K562 (cell line): ENCODE results near the gene SDR42E2. TPM values are rescaled to one million over a fixed set of nuclear protein-coding genes. Genes with fewer than 3 reads are reported as not detected.

Source experiments
- ARID1B ChIP-seq: fragments of 450-650 bp; IDR thresholded peaks from 2 replicates; pipeline ENCODE4 v1.6.1; 2016; ENCODE audit warnings: antibody characterized with exemption, mild to moderate bottlenecking, inconsistent platforms
- BRF1 ChIP-seq: IDR thresholded peaks from 3 replicates; pipeline ENCODE4 v1.6.1; 2011; ENCODE audit warnings: borderline replicate concordance, mild to moderate bottlenecking; ENCODE audit not compliant: insufficient read length; ENCODE audit errors: extremely low read depth
- CHD1 ChIP-seq: fragments of 200-600 bp; sonication (generic); IDR thresholded peaks from one replicate; pipeline ENCODE4 v1.6.1; 2012; ENCODE audit warnings: mild to moderate bottlenecking, moderate library complexity, low read length, inconsistent platforms
- CHD4 ChIP-seq: fragments of 200-600 bp; sonication (generic); IDR thresholded peaks from 3 replicates; pipeline ENCODE4 v1.6.1; 2012; ENCODE audit warnings: low read depth, mild to moderate bottlenecking, mixed read lengths, low read length, inconsistent platforms; ENCODE audit not compliant: insufficient read depth, insufficient replicate concordance, poor library complexity, severe bottlenecking
- CTCF ChIP-seq, 3 experiments: IDR thresholded peaks in 2 of 3; conservative IDR thresholded peaks in 1 of 3; 2 replicates each; pipeline ENCODE4 v1.5.1; 2011 to 2012; ENCODE audit warnings: low read length in 3 of 3, mild to moderate bottlenecking in 3 of 3, control low read depth in 2 of 3, improper control_type of control experiment in 1 of 3, inconsistent platforms in 1 of 3, low read depth in 1 of 3, mixed read lengths in 1 of 3, moderate library complexity in 1 of 3; ENCODE audit not compliant: insufficient read depth in 2 of 3
- DIDO1 ChIP-seq: fragments of 450-650 bp; IDR thresholded peaks from 2 replicates; pipeline ENCODE4 v1.6.1; 2016; ENCODE audit warnings: low read depth, missing biosample characterization, missing genetic modification characterization
- E2F3 ChIP-seq: fragments of 250-450 bp; sonication (Bioruptor Pico); IDR thresholded peaks from 2 replicates; pipeline ENCODE4 v1.4.0; 2020; ENCODE audit warnings: mild to moderate bottlenecking
- MAFF ChIP-seq: IDR thresholded peaks from 2 replicates; pipeline ENCODE4 v1.6.1; 2012; ENCODE audit warnings: low read length, improper control_type of control experiment
- MIER1 ChIP-seq: fragments of 450-650 bp; IDR thresholded peaks from 2 replicates; pipeline ENCODE4 v1.6.1; 2016; ENCODE audit warnings: antibody characterized with exemption, mild to moderate bottlenecking, low read depth
- MYC ChIP-seq, 2 experiments: fragments of 250-450 bp in 1 of 2; sonication (Bioruptor Pico) in 1 of 2; IDR thresholded peaks; 2 replicates each; pipeline versions ENCODE4 v1.5.1 to v1.6.1; 2012 to 2021; ENCODE audit warnings: low read depth in 2 of 2, borderline replicate concordance in 1 of 2, improper control_type of control experiment in 1 of 2, low read length in 1 of 2, mild to moderate bottlenecking in 1 of 2, moderate library complexity in 1 of 2
- SMARCA5 ChIP-seq: fragments of 450-650 bp; IDR thresholded peaks from 2 replicates; pipeline ENCODE4 v1.6.1; 2016
- TCF7 ChIP-seq: sonication (generic); IDR thresholded peaks from 2 replicates; pipeline ENCODE4 v1.6.1; 2016; ENCODE audit warnings: antibody characterized with exemption, borderline replicate concordance
- TEAD4 ChIP-seq, 2 experiments: sonication (generic) in 1 of 2; formaldehyde crosslinking in 1 of 2; IDR thresholded peaks; 2 replicates each; pipeline versions ENCODE4 v1.6.1 to v1.8.0; 2012 to 2022; ENCODE audit warnings: borderline replicate concordance in 1 of 2, inconsistent platforms in 1 of 2, low read length in 1 of 2, mild to moderate bottlenecking in 1 of 2, missing genetic modification reagents in 1 of 2
- WHSC1 ChIP-seq: IDR thresholded peaks from one replicate; pipeline ENCODE4 v1.6.1; 2012; ENCODE audit warnings: low read length, control low read depth, inconsistent platforms
- ZEB2 ChIP-seq: fragments of 450-650 bp; IDR thresholded peaks from 2 replicates; pipeline ENCODE4 v1.6.1; 2016
- ZFX ChIP-seq: sonication (generic); formaldehyde crosslinking; IDR thresholded peaks from 2 replicates; pipeline ENCODE4 v1.8.0; 2022; ENCODE audit warnings: mild to moderate bottlenecking, missing genetic modification reagents, moderate library complexity
- ZNF184 ChIP-seq: sonication (generic); formaldehyde crosslinking; IDR thresholded peaks from 2 replicates; pipeline ENCODE4 v1.5.0; 2020; ENCODE audit warnings: missing genetic modification reagents
- ZNF280B ChIP-seq: fragments of 250-450 bp; sonication (Bioruptor Pico); IDR thresholded peaks from 2 replicates; pipeline ENCODE4 v1.5.1; 2021; ENCODE audit warnings: mild to moderate bottlenecking
- ZNF282 ChIP-seq: sonication (generic); formaldehyde crosslinking; IDR thresholded peaks from 2 replicates; pipeline ENCODE4 v1.8.1; 2023; ENCODE audit warnings: missing genetic modification reagents
- ZNF354B ChIP-seq: fragments of 250-450 bp; sonication (Bioruptor Pico); IDR thresholded peaks from 2 replicates; pipeline ENCODE4 v1.4.0; 2020
- ZNF699 ChIP-seq: fragments of 250-450 bp; sonication (Bioruptor Pico); IDR thresholded peaks from 2 replicates; pipeline ENCODE4 v1.8.0; 2021; ENCODE audit warnings: mild to moderate bottlenecking, moderate library complexity; ENCODE audit not compliant: insufficient replicate concordance
- polyA plus RNA-seq, 8 experiments: library from polyadenylated mRNA; depleted of rRNA in 4 of 8; stranded (reverse) in 5 of 8; unstranded in 3 of 8; fragments of >200 nt; fragmentation: Nextera tagmentation in 2 of 8; fragmentation: Illumina TruSeq in 1 of 8; extraction: Ambion mirVana in 2 of 8; extraction: Trizol in 1 of 8; gene quantifications; 2 replicates each; pipeline versions ENCODE4 v1.2.1 to v1.2.3, GENCODE V29; 2011 to 2014; ENCODE audit warnings: inconsistent platforms in 1 of 8, missing spikeins in 1 of 8
- total RNA-seq, 7 experiments: library from RNA; depleted of rRNA in 6 of 7; stranded (reverse); fragments of >200 nt in 6 of 7; fragmentation: Illumina TruSeq in 2 of 7; extraction: Trizol in 2 of 7; gene quantifications; 2 replicates each; pipeline versions ENCODE4 v1.2.1 to v1.2.3, GENCODE V29; 2011 to 2021; ENCODE audit warnings: low replicate concordance in 1 of 7
- TF ChIP-seq, protein P1 (sequence below), 2 experiments: IDR thresholded peaks in 1 of 2; conservative IDR thresholded peaks in 1 of 2; 2 replicates each; pipeline ENCODE4 v1.6.1; 2016; ENCODE audit warnings: low read depth in 2 of 2, mild to moderate bottlenecking in 1 of 2, missing compliant biosample characterization in 1 of 2, missing genetic modification characterization in 1 of 2, moderate library complexity in 1 of 2

SDR42E2 gene
- total and polyA plus RNA-seq, 9 of the 15 experiments (the other 6 are each of a cell fraction or from before 2014, with no cell fraction given) = 0.03 to 0.07 (median 0.04) TPM; not detected in 4

- TF ChIP-seq, protein P1, sequence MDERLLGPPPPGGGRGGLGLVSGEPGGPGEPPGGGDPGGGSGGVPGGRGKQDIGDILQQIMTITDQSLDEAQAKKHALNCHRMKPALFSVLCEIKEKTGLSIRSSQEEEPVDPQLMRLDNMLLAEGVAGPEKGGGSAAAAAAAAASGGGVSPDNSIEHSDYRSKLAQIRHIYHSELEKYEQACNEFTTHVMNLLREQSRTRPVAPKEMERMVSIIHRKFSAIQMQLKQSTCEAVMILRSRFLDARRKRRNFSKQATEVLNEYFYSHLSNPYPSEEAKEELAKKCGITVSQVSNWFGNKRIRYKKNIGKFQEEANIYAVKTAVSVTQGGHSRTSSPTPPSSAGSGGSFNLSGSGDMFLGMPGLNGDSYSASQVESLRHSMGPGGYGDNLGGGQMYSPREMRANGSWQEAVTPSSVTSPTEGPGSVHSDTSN (CRISPR knock-in tag; IDR thresholded peaks at IDR 0.05; ENCODE audit: low read depth) = no peak
- TF ChIP-seq, protein P1 (tag; conservative IDR thresholded peaks at IDR 0.05; ENCODE audit: low read depth) = no peak
- TF ChIP-seq ZNF354B (CRISPR knock-in tag) (no peak), ZNF699 (CRISPR knock-in tag) (no peak), CHD1 (no peak), CHD4 (no peak), MYC (IDR thresholded peaks at IDR 0.05; ENCODE audit: low read depth, low read length) (peak; percentile 55), MYC (CRISPR knock-in tag; IDR thresholded peaks at IDR 0.05; ENCODE audit: borderline replicate concordance, low read depth) (no peak), MIER1 (no peak), ZNF280B (CRISPR knock-in tag) (no peak), TCF7 (no peak), ARID1B (peak; percentile 95), CTCF (IDR thresholded peaks at IDR 0.05 in 2 of 3, conservative IDR thresholded peaks at IDR 0.05 in 1 of 3; ENCODE audit: insufficient read depth in 2 of 3, low read depth in 1 of 3, low read length in 3 of 3) (no peak), ZNF282 (CRISPR knock-in tag) (no peak), E2F3 (CRISPR knock-in tag) (no peak), DIDO1 (tag) (no peak), ZNF184 (no peak), MAFF (no peak), ZEB2 (peak; percentile 84), SMARCA5 (no peak), ZFX (CRISPR knock-in tag) (0 out of 2 replicates have a peak, but pooled peaks have one; percentile 16), BRF1 (no peak), WHSC1 (no peak), TEAD4 (IDR thresholded peaks at IDR 0.05; ENCODE audit: low read length) (peak; percentile 98), TEAD4 (CRISPR knock-in tag; IDR thresholded peaks at IDR 0.05; ENCODE audit: borderline replicate concordance) (no peak)
Observed at GRCh38 chr16:22216191-22216831, 54.0 kb downstream of the SDR42E2 start (continued).
